HG02943 (cell line): Measurements from ENCODE around the gene UBE2F.

ENCODE experiments used
- ATAC-seq: cut with Tn5 transposase; IDR thresholded peaks from one replicate; pipeline ENCODE4 v1.9.1; 2021; ENCODE audit warnings: mild to moderate bottlenecking, low read depth, moderate library complexity; ENCODE audit not compliant: unreplicated experiment

Gene UBE2F

GRCh38 chr2:238067939-238068338, 101.1 kb downstream of the UBE2F start:
- ATAC-seq: no peak

- no peak for ATAC-seq
These were observed 102.4 kb downstream of the UBE2F start for GRCh38 chr2:238069021-238069709.

- ATAC-seq: no peak
These were observed 103.1 kb downstream of the UBE2F start for GRCh38 chr2:238069877-238070276.

- ATAC-seq: no peak
These were observed 108.6 kb downstream of the UBE2F start for GRCh38 chr2:238075397-238075796.

GRCh38 chr2:238077292-238077691, 110.5 kb downstream of the UBE2F start:
- no peak for ATAC-seq

- no peak for ATAC-seq
These were observed 113.1 kb downstream of the UBE2F start for GRCh38 chr2:238079874-238080327.

- no peak for ATAC-seq
These were observed 113.7 kb downstream of the UBE2F start for GRCh38 chr2:238080518-238080917.

GRCh38 chr2:238081150-238081549, 114.3 kb downstream of the UBE2F start:
- no peak for ATAC-seq

GRCh38 chr2:238081561-238081960, 114.7 kb downstream of the UBE2F start:
- no peak for ATAC-seq

- no peak for ATAC-seq
These were observed 115.3 kb downstream of the UBE2F start for GRCh38 chr2:238082151-238082550.

- no peak for ATAC-seq
These were observed 116.0 kb downstream of the UBE2F start for GRCh38 chr2:238082827-238083226.

GRCh38 chr2:238083919-238084318, 117.1 kb downstream of the UBE2F start:
- no peak for ATAC-seq

GRCh38 chr2:238084761-238085160, 117.9 kb downstream of the UBE2F start:
- ATAC-seq: no peak

GRCh38 chr2:238085899-238086298, 119.1 kb downstream of the UBE2F start:
- ATAC-seq: no peak

GRCh38 chr2:238087211-238087610, 120.4 kb downstream of the UBE2F start:
- no peak for ATAC-seq

GRCh38 chr2:238090887-238091286, 124.1 kb downstream of the UBE2F start:
- no peak for ATAC-seq

- ATAC-seq: no peak
These were observed 124.7 kb downstream of the UBE2F start for GRCh38 chr2:238091436-238092060.
